Fibroblast of pulmonary artery (primary cell): Measurements from ENCODE around the gene LIPE.
"Not testable (repeated sequence)": the region's sequence is repeated elsewhere in the genome, so short reads cannot be mapped to it uniquely, and the experiment has no call there.

Experiments used
- DNase-seq: peaks from one replicate; pipeline ENCODE4 v3.0.0-alpha.2; 2010; ENCODE audit warnings: low read depth
- H3K4me3 ChIP-seq: replicated peaks from 2 replicates; pipeline ENCODE4 v1.5.1; 2011; ENCODE audit warnings: low read depth, mild to moderate bottlenecking, control low read depth, low read length, moderate library complexity
- CTCF ChIP-seq: IDR thresholded peaks from 2 replicates; pipeline ENCODE4 v1.5.1; 2011; ENCODE audit warnings: mild to moderate bottlenecking, control low read depth, low read length, inconsistent platforms; ENCODE audit errors: missing control alignments

The LIPE gene

DNA sequence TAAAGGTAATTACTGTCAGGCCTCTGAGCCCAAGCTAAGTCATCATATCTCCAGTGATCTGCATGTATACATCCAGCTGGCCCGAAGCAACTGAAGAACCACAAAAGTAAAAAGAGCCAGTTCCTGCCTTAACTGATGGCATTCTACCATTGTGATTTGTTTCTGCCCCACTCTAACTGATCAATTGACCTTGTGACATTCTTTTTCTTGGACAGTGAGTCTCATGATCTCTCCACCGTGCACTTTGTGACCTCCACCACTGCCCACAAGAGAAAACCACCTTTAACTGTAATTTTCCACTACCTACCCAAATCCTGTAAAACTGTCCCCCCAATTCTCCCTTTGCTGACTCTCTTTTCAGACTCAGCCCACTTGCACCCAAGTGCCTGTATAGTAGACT, 32.7 kb upstream of the LIPE start:
- no peak overlapping the region for H3K4me3 ChIP-seq
- no peak for DNase-seq
- TF ChIP-seq CTCF = no peak

GRCh38 chr19:42455621-42456081, 28.5 kb upstream of the LIPE start:
- DNase-seq = no peak
- H3K4me3 ChIP-seq = no peak overlapping the region

DNA sequence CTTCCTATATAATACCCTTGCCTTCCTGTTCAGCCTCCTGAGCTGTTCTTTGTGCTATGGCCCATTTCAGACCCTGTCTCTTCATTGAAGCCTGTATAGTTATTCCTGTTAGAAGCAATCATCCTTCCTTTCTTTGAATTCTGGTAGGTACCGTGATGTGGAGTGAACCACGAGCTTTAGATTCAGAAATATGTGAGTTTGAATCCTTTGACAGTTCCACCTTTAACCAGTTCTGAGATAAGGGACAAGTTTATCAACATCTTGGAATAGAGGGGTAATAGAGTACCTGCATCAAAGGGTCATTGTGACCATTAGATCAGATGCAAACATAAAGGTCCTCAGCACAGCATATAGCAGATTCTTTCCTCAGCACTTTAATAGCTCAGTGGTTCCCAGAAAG, 27.9 kb upstream of the LIPE start:
- no peak overlapping the region for H3K4me3 ChIP-seq
- TF ChIP-seq CTCF = no peak
- no peak for DNase-seq

More at GRCh38 chr19:42455621-42456081, 28.5 kb upstream of the LIPE start:
- no peak for TF ChIP-seq CTCF

DNA sequence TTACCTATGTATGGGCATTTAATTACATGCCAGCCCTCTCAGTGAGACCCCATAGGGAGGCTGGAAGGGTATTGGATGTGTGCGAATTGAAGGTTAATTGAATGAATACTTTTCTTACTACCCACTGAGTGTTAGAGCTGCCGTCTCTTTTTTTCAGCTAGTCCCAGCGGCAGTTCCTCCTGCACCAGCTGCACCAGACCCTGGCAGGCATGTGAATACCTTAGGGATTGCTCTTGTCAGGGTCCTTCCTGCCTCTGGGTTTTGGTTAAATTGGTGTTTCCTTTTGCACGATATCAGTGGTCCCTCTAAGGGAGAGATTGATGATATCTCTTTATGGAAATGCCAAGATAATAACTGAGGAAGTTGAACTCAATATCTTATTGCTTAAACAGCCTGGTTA, 25.4 kb upstream of the LIPE start:
- TF ChIP-seq CTCF = no peak
- H3K4me3 ChIP-seq = no peak overlapping the region
- no peak for DNase-seq

GRCh38 chr19:42450314-42450934, 23.2 kb upstream of the LIPE start:
- peak; percentile 94 for DNase-seq
- no peak overlapping the region for H3K4me3 ChIP-seq
- TF ChIP-seq CTCF = peak; percentile 87

DNA sequence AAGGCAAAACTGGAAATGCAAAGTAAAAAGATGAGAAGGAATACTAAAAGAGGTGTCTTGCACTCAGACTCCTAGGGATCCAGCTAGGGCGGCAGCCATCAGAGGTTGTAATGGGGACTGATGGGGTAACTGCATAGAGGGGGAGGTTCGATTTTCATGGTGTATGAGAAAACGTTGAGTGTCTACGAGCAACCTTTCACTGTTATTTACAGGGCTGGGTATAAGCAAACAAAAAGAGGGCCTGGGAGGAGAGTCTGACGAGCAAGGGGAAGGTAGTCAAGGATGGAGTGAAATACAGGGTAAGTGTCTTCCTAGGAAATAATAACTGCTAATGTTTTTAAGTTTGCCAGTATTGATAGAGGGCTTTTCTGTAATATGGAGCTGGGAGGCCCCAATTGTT, 21.1 kb upstream of the LIPE start:
- not testable (repeated sequence) for H3K4me3 ChIP-seq, DNase-seq

DNA sequence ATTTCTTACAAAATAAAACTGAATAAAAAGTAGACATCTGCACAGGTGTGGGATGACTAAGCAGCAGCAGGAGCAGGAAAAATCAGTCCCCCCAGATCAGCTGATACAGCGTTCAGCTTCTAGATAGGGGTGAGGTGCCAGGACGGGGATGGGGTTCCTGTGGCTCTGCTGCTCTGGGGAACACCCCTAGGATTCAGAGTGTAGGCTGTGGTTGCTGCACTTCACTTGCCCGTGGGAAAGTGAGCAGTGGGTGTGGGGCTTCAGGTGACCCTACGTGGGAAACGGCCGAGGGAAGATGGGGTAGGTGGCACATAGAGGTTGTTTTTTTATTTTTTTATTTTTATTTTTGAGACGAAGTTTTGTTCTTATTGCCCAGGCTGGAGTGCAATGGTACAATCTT, 18.8 kb upstream of the LIPE start:
- no peak overlapping the region for H3K4me3 ChIP-seq
- no peak for TF ChIP-seq CTCF
- no peak for DNase-seq
